GOT3 (cell line): ENCODE data around the gene PRKG1.

Source experiments
- DNase-seq: peaks from one replicate; lab custom pipeline; 2025; ENCODE audit warnings: mixed read lengths; lab: John Stamatoyannopoulos, UW

The PRKG1 gene

GRCh38 chr10:51759896-51760534, 685.7 kb downstream of the PRKG1 start:
- DNase-seq = no peak

GRCh38 chr10:51760864-51761640, 686.8 kb downstream of the PRKG1 start:
- DNase-seq = no peak

- DNase-seq = no peak
Observed at GRCh38 chr10:51763746-51764145, 689.5 kb downstream of the PRKG1 start.

GRCh38 chr10:51765284-51765971, 691.1 kb downstream of the PRKG1 start:
- DNase-seq = no peak

- DNase-seq = no peak
Observed at GRCh38 chr10:51766423-51767102, 692.3 kb downstream of the PRKG1 start.

- no peak for DNase-seq
Observed at GRCh38 chr10:51767103-51767763, 692.9 kb downstream of the PRKG1 start.

- no peak for DNase-seq
Observed at GRCh38 chr10:51768886-51769465, 694.7 kb downstream of the PRKG1 start.

- no peak for DNase-seq
Observed at GRCh38 chr10:51770709-51771108, 696.4 kb downstream of the PRKG1 start.

- DNase-seq = no peak
Observed at GRCh38 chr10:51772387-51772786, 698.1 kb downstream of the PRKG1 start.

GRCh38 chr10:51773681-51774080, 699.4 kb downstream of the PRKG1 start:
- DNase-seq = no peak

GRCh38 chr10:51783941-51784340, 709.7 kb downstream of the PRKG1 start:
- DNase-seq = no peak

GRCh38 chr10:51786016-51786683, 711.9 kb downstream of the PRKG1 start:
- DNase-seq = no peak

GRCh38 chr10:51786684-51787035, 712.4 kb downstream of the PRKG1 start:
- no peak for DNase-seq

GRCh38 chr10:51788273-51788672, 714.0 kb downstream of the PRKG1 start:
- DNase-seq = no peak

- DNase-seq = no peak
Observed at GRCh38 chr10:51789118-51789517, 714.8 kb downstream of the PRKG1 start.

- DNase-seq = no peak
Observed at GRCh38 chr10:51789903-51790302, 715.6 kb downstream of the PRKG1 start.

GRCh38 chr10:51792678-51793077, 718.4 kb downstream of the PRKG1 start:
- DNase-seq = no peak

GRCh38 chr10:51800121-51800520, 725.8 kb downstream of the PRKG1 start:
- no peak for DNase-seq

- no peak for DNase-seq
Observed at GRCh38 chr10:51800725-51801424, 726.6 kb downstream of the PRKG1 start.

GRCh38 chr10:51802030-51802429, 727.7 kb downstream of the PRKG1 start:
- DNase-seq = no peak
